Measurements from ENCODE around the gene HSPA2.
A peak's percentile ranks its signal among the peaks of the same experiment; 100 is the strongest.
"Not testable (repeated sequence)": the region's sequence is repeated elsewhere in the genome, so short reads cannot be mapped to it uniquely, and the experiment has no call there.

HSPA2 gene

DNA sequence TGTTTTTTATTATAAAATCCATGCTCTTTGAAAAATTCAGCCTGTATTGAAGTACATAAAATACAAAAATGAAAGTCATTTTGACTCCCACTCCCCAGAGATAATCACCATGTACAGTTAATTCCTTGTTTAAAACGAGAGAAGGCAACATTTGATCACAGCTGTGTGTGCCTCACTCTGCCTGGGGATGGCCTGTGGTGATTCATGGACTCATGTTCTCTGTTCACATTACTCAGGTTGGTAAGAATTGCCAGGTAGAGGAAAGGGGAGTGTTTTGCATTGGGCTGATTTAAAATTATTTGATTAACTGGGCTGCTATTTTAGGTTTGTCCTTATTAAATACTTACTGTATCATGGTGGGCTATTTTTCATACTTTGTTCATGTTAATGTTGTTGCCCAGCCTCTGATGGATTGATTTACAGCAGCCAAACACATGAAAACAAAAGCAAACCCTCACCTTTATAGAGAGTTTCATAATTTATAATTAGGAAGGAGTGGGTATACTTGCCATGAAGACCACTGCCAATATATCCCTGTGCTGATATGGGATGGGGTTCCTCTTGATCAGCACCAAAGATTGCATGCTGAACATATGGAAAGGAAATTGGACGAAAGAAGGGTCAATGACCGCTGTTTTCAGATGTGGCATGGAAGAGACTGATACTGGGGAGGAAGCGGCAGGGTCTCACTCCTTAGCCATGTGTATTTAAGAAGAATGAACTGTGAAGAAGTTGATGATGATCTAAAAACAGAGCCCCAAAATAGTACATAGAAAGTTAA is 33.0 kb upstream of the HSPA2 start:
- no peak for DNase-seq (ENCODE audit: extremely low read depth, low read depth)
- TF ChIP-seq CTCF (IDR thresholded peaks at IDR 0.05; ENCODE audit: low read depth, low read length) = no peak

GRCh38 chr14:64508215-64508776 is 32.2 kb upstream of the HSPA2 start:
- no peak for TF ChIP-seq CTCF (IDR thresholded peaks at IDR 0.05; ENCODE audit: low read depth, low read length)
- DNase-seq (ENCODE audit: extremely low read depth, low read depth) = no peak

DNA sequence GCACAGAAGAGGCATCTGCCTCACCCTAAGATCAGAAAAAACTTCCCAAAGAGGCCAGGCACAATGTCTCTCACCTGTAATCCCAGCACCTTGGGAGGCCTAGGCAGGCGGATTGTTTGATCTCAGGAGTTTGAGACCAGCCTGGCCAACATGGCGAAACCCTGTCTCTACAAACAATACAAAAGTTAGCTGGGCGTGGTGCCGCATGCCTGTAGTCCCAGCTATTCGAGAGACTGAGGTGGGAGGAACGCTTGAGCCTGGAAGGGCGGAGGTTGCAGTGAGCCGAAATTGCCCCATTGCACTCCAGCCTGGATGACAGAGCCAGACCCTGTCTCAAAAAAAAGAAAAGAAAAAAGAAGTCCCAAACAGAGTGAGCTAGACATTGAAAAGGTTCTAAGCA is 31.5 kb upstream of the HSPA2 start:
- no peak for DNase-seq (ENCODE audit: extremely low read depth, low read depth)
- no peak for TF ChIP-seq CTCF (IDR thresholded peaks at IDR 0.05; ENCODE audit: low read depth, low read length)

DNA sequence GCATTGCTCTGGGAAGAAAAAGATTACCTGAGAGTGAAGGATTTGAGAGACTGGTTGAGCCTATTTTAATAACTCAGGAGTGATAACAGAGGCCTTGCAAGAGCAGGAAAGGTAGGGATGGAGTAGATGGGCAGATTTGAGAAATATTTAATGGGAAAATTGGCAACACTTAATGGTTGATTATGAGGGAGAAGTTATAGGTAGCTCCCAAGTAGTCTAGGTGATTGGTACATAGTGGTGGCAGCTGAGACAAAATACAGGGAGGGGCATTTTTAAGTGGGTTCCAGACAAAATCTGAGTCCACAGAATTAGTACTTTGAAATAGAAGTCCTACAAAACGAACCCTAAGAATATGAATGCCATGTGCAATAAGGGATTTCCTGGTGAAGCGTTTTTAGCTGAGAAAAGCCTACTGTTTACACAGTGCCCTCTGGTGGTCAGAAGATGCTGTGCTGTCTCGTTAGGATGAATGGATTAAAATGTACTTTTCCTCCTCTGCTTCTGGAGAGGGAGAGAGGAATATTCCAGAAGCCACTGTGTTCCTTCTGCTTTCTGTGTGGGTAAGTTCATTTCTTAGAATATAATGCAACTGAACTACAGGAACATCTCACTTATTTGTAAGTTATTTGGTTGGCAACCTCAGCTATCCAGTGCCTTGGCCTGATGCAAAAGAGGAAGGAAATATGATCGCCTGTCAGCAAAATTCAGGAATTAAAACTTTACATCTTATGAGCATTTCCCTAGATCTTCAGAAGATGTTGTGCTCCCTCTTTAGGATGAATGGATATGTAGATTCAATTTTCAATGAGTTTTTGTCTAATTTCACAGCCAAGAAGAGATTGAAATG is 29.5 kb upstream of the HSPA2 start:
- no peak for DNase-seq (ENCODE audit: extremely low read depth, low read depth)
- peak; percentile 89 for TF ChIP-seq CTCF (IDR thresholded peaks at IDR 0.05; ENCODE audit: low read depth, low read length)

DNA sequence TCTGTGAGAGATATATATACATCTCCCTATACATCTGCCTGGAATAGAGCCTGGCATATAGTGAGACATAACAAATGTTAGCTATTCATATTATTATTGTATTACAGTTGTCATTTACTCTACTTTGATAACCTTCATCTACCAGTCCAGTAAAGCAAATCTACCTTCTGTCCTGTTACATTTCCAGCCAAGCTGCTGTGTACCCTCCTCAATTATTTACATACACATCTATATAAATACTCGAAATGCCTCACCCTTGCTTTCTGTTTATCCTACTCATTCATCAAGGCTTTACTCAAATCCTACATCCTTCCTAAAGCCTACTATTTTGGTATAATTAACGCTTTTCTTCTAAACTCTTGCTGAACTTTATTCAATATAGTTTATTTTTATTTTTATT is 27.3 kb upstream of the HSPA2 start:
- no peak for DNase-seq (ENCODE audit: extremely low read depth, low read depth)
- no peak for TF ChIP-seq CTCF (IDR thresholded peaks at IDR 0.05; ENCODE audit: low read depth, low read length)

GRCh38 chr14:64515053-64515452 is 25.5 kb upstream of the HSPA2 start:
- no peak for DNase-seq (ENCODE audit: extremely low read depth, low read depth)
- TF ChIP-seq CTCF (IDR thresholded peaks at IDR 0.05; ENCODE audit: low read depth, low read length) = no peak

GRCh38 chr14:64516969-64517368 is 23.6 kb upstream of the HSPA2 start:
- TF ChIP-seq CTCF (IDR thresholded peaks at IDR 0.05; ENCODE audit: low read depth, low read length) = no peak
- DNase-seq (ENCODE audit: extremely low read depth, low read depth) = no peak

DNA sequence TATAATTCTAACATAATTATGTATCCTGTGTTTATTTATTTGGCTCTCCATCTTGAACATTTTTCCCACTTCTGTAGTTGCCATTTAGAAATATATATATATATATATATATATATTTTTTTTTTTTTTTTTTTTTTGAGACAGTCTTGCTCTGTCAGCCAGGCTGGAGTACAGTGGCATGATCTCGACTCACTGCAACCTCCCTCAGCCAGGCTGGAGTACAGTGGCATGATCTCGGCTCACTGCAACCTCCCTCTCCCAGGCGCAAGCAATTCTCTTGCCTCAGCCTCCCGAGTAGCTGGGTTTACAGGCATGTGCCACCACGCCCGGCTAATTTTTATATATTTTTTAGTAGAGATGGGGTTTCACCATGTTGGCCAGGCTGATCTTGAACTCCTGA is 22.9 kb upstream of the HSPA2 start:
- not testable (repeated sequence) for DNase-seq (ENCODE audit: extremely low read depth, low read depth)
